ENCODE measurements around the gene SCARB1.

SCARB1 gene

GRCh38 chr12:124749725-124750124 lies 113.9 kb downstream of the SCARB1 start:
- DNase-seq (ENCODE audit: low read depth in 3 of 3, low spot score in 1 of 3), result no peak

GRCh38 chr12:124747426-124748161 lies 116.1 kb downstream of the SCARB1 start:
- no peak for DNase-seq (ENCODE audit: low read depth in 3 of 3, low spot score in 1 of 3)

- DNase-seq (ENCODE audit: low read depth in 3 of 3, low spot score in 1 of 3), result no peak
These were observed 116.8 kb downstream of the SCARB1 start for GRCh38 chr12:124746649-124747425.

GRCh38 chr12:124745891-124746570 lies 117.6 kb downstream of the SCARB1 start:
- DNase-seq (ENCODE audit: low read depth in 3 of 3, low spot score in 1 of 3), result no peak

DNA sequence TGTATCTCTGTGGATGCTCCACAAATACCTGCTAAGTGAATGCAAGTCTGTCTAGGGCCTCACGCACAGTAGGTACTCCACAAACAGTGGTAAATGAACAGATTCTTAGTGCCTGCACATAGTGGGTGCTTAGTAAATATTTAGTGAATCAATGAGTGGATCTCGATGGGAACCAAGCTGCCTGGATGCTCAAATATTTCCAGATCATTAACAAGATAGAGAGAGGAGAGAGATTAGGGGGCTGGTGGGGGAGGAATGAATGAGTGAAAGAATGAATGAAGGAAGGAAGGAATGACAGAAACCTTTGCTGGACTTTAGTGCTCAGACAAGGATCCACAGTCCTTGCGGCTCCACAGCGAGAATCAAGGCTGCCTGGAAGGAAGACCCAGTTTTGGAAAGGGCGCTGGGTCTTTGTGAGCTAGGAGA lies 118.2 kb downstream of the SCARB1 start:
- no peak for DNase-seq (ENCODE audit: low read depth in 3 of 3, low spot score in 1 of 3)

- DNase-seq (ENCODE audit: low read depth in 3 of 3, low spot score in 1 of 3), result no peak
These were observed 118.8 kb downstream of the SCARB1 start for GRCh38 chr12:124744659-124745464.

DNA sequence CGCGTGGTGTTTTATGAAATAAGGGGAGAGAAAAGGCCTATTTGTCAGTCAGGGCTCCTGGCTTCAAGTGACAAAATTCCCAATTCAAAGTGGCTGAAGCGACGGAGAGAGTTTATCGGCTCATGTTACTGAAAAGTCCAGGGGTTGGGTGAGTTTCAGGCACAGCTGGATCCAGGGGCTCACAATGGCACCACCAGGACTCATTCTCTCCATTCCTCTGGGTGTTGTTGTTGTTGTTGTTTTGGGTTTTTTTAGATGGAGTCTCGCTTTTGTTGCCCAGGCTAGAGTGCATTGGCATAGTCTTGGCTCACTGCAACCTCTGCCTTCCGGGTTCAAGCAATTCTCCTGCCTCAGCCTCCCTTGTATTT lies 119.4 kb downstream of the SCARB1 start:
- DNase-seq (ENCODE audit: low read depth in 3 of 3, low spot score in 1 of 3), result no peak

GRCh38 chr12:124743479-124744272 lies 120.0 kb downstream of the SCARB1 start:
- DNase-seq (ENCODE audit: low read depth in 3 of 3, low spot score in 1 of 3), result no peak

DNA sequence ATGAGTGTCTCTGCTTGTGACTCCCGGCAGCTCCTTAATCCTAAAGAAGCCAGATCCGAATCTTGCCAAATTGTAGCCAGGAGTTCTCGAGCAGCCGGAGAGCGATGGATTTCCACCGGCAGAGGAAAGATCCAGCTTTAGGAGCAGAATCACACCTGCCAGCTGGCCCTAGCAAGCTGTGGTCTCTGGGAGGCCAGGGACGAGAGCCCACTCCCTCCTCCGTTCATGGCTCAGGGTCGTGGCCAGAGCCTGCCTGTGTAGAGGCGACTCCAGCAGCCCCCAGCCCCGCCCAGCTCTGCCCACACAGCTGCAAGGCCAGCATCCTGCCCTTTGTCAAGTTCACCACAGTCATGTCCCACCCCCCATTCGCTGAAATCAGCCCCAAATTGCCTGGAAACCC lies 121.0 kb downstream of the SCARB1 start:
- DNase-seq (ENCODE audit: low read depth in 3 of 3, low spot score in 1 of 3), result no peak

DNA sequence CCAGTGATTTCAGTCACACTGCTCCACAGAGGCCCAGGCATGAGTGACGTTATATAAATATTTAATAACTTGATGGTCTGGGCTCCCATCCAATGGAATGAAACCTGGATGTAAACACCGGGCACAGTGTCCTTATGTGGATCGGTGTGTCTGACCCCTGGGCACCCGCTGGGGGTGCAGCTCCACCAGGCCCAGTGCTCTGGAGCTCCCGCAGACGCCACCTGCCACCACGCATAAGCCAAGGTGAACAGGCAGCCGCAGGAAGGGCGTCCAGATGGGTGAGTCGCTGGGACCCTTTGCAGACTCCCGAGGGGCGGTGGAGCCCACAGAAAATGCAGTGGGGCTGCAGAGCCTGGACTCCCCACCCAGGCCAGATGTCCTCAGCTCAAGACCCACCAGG lies 121.6 kb downstream of the SCARB1 start:
- DNase-seq (ENCODE audit: low read depth in 3 of 3, low spot score in 1 of 3), result no peak

- DNase-seq (ENCODE audit: low read depth in 3 of 3, low spot score in 1 of 3), result no peak
These were observed 122.5 kb downstream of the SCARB1 start for GRCh38 chr12:124741211-124741610.

DNA sequence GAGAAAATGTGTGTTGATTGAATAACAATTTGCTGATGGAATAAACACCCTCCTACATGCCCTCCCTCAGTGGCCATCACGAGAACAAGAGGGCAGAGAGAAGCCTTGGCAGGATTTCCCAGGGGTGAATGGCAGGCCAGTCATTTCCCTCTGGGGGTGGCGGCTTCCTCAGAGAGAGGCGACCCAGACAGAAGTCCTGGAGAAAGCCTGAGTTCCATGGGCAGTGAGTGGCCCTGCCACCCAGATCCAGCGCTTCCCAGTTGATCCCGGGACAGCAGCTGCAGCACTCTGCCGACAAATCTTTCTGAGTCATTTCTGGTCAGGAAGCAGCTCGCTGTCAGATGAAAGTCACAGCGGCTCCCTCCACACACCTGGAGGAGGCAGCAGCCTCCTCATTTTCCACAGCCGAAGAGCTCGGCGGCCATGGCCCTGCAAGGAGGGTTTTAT lies 123.0 kb downstream of the SCARB1 start:
- DNase-seq (ENCODE audit: low read depth in 3 of 3, low spot score in 1 of 3), result no peak

DNA sequence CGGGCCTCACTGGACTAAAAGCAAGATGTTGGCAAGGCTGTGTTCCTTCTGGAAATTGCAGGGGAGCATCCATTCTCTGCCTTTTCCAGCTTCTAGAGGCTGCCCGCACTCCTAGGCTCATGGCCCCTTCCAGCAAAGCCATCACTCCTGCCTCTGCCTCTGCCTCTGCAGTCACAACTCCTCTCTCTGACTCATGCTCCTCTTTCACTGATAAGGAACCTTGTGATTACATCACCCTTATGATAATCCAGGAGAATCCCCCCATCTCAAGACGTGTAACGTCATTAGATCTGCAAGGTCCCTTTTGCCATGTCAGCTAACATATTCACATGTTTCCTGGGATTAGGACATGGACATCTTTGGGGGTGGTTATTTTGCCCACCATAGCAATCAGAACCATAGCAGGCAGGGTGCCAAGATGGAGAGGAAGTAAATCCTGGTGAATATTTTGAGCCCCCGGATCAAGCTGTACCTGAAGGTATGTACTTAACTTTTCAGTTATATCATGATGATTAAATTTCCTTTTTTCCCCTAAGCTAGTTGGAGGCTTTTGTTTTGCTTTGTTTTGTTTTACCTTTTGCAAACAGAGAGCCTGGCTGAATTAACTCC lies 123.6 kb downstream of the SCARB1 start:
- no peak for DNase-seq (ENCODE audit: low read depth in 3 of 3, low spot score in 1 of 3)

GRCh38 chr12:124738636-124739467 lies 124.8 kb downstream of the SCARB1 start:
- DNase-seq (ENCODE audit: low read depth in 3 of 3, low spot score in 1 of 3), result no peak

GRCh38 chr12:124737772-124738635 lies 125.7 kb downstream of the SCARB1 start:
- DNase-seq (ENCODE audit: low read depth in 3 of 3, low spot score in 1 of 3), result no peak

DNA sequence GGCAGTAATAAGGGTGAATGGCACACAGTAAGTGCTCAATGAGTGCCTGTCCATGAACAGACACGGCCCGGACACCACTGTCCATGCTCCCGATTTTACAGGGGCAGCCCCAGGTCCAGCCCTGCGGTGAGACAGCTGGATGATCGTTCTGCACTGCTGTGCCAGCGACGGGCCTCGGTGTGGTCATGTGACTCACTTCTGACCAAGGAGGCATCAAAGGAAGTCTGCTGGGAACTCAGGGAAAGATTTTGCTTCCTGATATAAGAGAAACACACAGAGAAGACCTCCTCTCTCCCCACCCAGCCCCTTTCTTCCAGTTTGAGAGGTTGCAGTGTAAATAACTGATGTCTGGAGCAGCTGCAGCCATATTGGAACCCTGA lies 126.6 kb downstream of the SCARB1 start:
- no peak for DNase-seq (ENCODE audit: low read depth in 3 of 3, low spot score in 1 of 3)

DNA sequence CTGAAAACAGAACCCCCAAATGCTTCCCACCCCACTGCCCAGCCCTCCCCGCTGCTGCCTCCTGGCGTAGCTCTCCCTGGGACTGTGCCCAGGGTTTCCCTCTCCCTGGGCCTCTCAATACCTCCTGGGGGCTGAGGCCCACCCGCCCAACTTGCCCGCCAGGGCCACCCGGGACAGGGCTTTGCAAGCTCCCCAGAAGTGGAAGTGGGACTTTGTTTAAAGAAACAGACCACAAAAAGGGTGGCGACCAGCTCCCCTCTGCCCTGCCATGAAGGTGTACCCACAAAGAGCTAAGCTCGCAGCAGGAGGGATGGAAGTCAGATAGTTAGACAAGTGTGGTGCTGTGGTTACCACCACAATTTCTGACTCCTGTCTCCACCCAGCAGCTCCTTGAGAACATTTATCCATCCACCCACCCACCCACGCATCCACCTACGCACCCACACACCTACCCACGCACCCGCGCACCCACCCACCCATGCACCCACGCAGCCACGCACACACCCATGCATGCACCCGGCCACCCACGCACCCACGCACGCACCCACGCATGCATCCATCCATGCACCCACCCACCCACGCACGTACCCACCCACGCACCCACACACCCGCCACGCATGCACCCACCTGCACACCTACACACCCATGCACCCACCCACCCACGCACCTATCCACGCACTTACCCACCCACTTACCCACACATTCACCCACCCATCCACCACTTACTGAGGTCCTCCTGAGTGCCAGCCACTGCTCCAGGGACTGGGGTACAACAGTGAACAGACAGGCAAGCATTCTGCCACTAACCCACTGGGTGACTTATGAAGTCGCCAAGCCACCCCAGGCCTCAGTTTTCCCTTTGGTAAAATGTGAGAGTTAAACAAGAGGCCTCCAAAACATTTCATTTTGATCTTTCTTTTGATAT lies 127.3 kb downstream of the SCARB1 start:
- DNase-seq (ENCODE audit: low read depth in 3 of 3, low spot score in 1 of 3), result peak in 1 of 3 donors; percentile 27
